Suprapubic skin (tissue), 3 donors: ENCODE results near the gene C11orf21.

Experiments
- EP300 ChIP-seq: sonication (generic); formaldehyde crosslinking; IDR thresholded peaks from one replicate; pipeline ENCODE4 v1.6.1; 2017; ENCODE audit warnings: antibody characterized with exemption
- POLR2A ChIP-seq, 2 donors: fragments of 450-650 bp; IDR thresholded peaks; one replicate each; pipeline ENCODE4 v1.6.1; 2017; ENCODE audit warnings: antibody characterized with exemption in 2 of 2, mild to moderate bottlenecking in 2 of 2, moderate library complexity in 2 of 2
- TF ChIP-seq, protein P1 (sequence below), 2 donors: fragments of 200-600 bp in 1 of 2; fragments of 450-650 bp in 1 of 2; sonication (generic) in 1 of 2; IDR thresholded peaks; one replicate each; pipeline ENCODE4 v1.5.1; 2016 to 2019; ENCODE audit warnings: antibody characterized with exemption in 2 of 2, mild to moderate bottlenecking in 1 of 2, moderate library complexity in 1 of 2

DNA sequence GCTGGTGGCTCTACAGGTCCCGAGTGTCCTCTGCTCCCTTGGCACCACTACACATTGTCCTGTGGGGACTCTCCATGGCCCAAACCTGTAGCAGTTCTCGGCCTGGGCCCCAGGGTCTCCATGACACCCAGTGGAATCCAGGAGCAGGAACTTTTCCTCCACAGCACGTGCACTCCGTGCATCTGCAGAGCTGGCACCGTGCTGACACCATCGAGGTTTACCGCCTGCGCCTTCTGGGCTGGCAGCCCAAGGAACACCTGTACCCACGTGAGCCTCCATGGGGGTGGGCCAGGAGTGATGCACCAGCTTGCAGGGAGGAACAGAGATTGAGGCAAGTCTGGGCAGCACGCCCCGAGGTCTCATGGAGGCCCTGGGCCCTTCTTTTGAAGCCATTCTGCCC is 25.3 kb upstream of the C11orf21 start:
- TF ChIP-seq, protein P1, sequence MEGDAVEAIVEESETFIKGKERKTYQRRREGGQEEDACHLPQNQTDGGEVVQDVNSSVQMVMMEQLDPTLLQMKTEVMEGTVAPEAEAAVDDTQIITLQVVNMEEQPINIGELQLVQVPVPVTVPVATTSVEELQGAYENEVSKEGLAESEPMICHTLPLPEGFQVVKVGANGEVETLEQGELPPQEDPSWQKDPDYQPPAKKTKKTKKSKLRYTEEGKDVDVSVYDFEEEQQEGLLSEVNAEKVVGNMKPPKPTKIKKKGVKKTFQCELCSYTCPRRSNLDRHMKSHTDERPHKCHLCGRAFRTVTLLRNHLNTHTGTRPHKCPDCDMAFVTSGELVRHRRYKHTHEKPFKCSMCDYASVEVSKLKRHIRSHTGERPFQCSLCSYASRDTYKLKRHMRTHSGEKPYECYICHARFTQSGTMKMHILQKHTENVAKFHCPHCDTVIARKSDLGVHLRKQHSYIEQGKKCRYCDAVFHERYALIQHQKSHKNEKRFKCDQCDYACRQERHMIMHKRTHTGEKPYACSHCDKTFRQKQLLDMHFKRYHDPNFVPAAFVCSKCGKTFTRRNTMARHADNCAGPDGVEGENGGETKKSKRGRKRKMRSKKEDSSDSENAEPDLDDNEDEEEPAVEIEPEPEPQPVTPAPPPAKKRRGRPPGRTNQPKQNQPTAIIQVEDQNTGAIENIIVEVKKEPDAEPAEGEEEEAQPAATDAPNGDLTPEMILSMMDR (IDR thresholded peaks at IDR 0.05): no peak
- TF ChIP-seq POLR2A (IDR thresholded peaks at IDR 0.05): no peak
- no peak for TF ChIP-seq EP300
